Caco-2 (cell line): ENCODE results near the gene BLTP1. TPM values are rescaled to one million over a fixed set of nuclear protein-coding genes. Genes with fewer than 3 reads are reported as not detected.

Experiments
- BruUV-seq: library from RNA; stranded (reverse); fragments of 400-500 nt; replicated peaks from 2 replicates; lab custom pipeline; 2021; lab: Mats Ljungman, UMichigan
- CTCF ChIA-PET: fragments of 300-600 bp; sonication (Branson Sonifier 250); formaldehyde crosslinking; loops from one replicate; lab custom pipeline; 2022; ENCODE audit warnings: antibody characterized with exemption; lab: Charles Lee
- POLR2A ChIA-PET: fragments of 300-600 bp; sonication (Branson Sonifier 250); formaldehyde crosslinking; loops from one replicate; lab custom pipeline; 2022; ENCODE audit warnings: antibody characterized with exemption; lab: Charles Lee
- DNase-seq, 2 experiments: peaks; one replicate each; pipeline versions ENCODE4 v3.0.0 to v3.0.0-alpha.2; 2020 to 2022
- H3K27me3 ChIP-seq: replicated peaks from 2 replicates; pipeline ENCODE4 v1.6.0; 2011; ENCODE audit warnings: low read length; ENCODE audit not compliant: control insufficient read depth, insufficient read depth
- H3K36me3 ChIP-seq: 2 replicates; pipeline ENCODE4 v1.5.1; 2011; ENCODE audit warnings: low read length; ENCODE audit not compliant: control insufficient read depth, insufficient read depth
- H3K4me1 ChIP-seq: fragments of 250-450 bp; sonication (Bioruptor Pico); 2 replicates; pipeline ENCODE4 v1.5.1; 2020; ENCODE audit warnings: mild to moderate bottlenecking
- H3K4me3 ChIP-seq: 2 replicates; pipeline ENCODE4 v1.5.1; 2011; ENCODE audit warnings: low read depth, mild to moderate bottlenecking, control low read depth, low read length
- H3K9me3 ChIP-seq: fragments of 250-450 bp; sonication (Bioruptor Pico); 2 replicates; pipeline ENCODE4 v1.5.1; 2020; ENCODE audit warnings: mild to moderate bottlenecking, moderate library complexity
- H3K27ac Mint-ChIP-seq: one replicate; pipeline ENCODE4 v1.8.0; 2022; ENCODE audit warnings: mixed read lengths; ENCODE audit not compliant: unreplicated experiment
- H3K27me3 Mint-ChIP-seq: one replicate; pipeline ENCODE4 v1.8.0; 2022; ENCODE audit warnings: mixed read lengths; ENCODE audit not compliant: insufficient read depth, unreplicated experiment
- H3K36me3 Mint-ChIP-seq: one replicate; pipeline ENCODE4 v1.8.0; 2022; ENCODE audit warnings: mild to moderate bottlenecking, mixed read lengths; ENCODE audit not compliant: insufficient read depth, unreplicated experiment
- H3K4me1 Mint-ChIP-seq: one replicate; pipeline ENCODE4 v1.8.0; 2022; ENCODE audit warnings: low read depth, mixed read lengths; ENCODE audit not compliant: unreplicated experiment
- H3K4me3 Mint-ChIP-seq: one replicate; pipeline ENCODE4 v1.8.0; 2022; ENCODE audit warnings: mild to moderate bottlenecking, moderate library complexity, mixed read lengths; ENCODE audit not compliant: unreplicated experiment
- H3K9me3 Mint-ChIP-seq: one replicate; pipeline ENCODE4 v1.8.0; 2022; ENCODE audit warnings: mixed read lengths; ENCODE audit not compliant: unreplicated experiment
- CTCF ChIP-seq, 2 experiments: fragments of 200-600 bp in 1 of 2; IDR thresholded peaks; 1 replicate in 1 of 2; 2 replicates in 1 of 2; pipeline versions ENCODE4 v1.5.1 to v1.8.0; 2011 to 2022; ENCODE audit warnings: antibody characterized with exemption in 1 of 2, control low read depth in 1 of 2, inconsistent platforms in 1 of 2, low read depth in 1 of 2, low read length in 1 of 2, mild to moderate bottlenecking in 1 of 2, moderate library complexity in 1 of 2; ENCODE audit not compliant: insufficient read depth in 1 of 2, severe bottlenecking in 1 of 2, unreplicated experiment in 1 of 2
- intact Hi-C: fragments of 100-400 bp; cut with micrococcal nuclease; formaldehyde crosslinking; loops from one replicate; pipeline ENCODE4 v1.10.0; 2022; ENCODE audit not compliant: unreplicated experiment
- total RNA-seq: library from RNA; stranded (reverse); gene quantifications from 2 replicates; pipeline ENCODE4 v1.2.3, GENCODE V29; 2022

Gene BLTP1
- total RNA-seq, 1 experiment from 2014 or later: 32.0 TPM

DNA sequence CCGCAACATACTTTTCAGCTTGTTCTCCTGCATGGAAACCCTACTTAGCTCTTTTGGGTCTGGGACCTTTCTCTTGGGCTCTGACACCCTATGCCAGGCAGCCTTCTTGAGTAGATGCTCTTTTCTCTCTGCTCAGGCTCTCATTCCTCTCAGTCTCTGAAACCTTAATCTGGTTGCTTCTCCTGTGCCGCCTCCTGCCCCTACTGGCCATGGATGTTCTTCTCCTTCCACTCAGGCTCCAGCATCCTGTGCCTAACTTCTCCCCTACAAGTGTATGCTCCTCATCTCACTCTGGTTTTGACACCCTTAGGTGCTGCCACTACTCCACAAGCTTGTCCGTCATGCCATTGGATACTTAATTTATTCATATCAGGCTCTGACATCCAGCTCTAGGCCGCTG is 15.2 kb downstream of the BLTP1 start:
- Histone ChIP-seq H3K9me3 (no peaks in the 10 kb centered on the region), H3K36me3 (no peaks in the 10 kb centered on the region), H3K4me3 (no peak overlapping the region), H3K4me1 (no peaks in the 10 kb centered on the region), H3K27me3 (no peaks in the 10 kb centered on the region)
- POLR2A ChIA-PET: no interaction called here
- DNase-seq: no peak
- intact Hi-C loops: no loop called here
- no TSS peak for BruUV-seq
- CTCF ChIA-PET: no interaction called here
- Mint-ChIP-seq H3K4me3 (no peak overlapping the region), H3K4me1 (no peaks in the 10 kb centered on the region), H3K27ac (no peak overlapping the region), H3K27me3 (no peaks in the 10 kb centered on the region), H3K9me3 (no peaks in the 10 kb centered on the region), H3K36me3 (no peaks in the 10 kb centered on the region)
- no peak for TF ChIP-seq CTCF (IDR thresholded peaks at IDR 0.05; ENCODE audit: insufficient read depth in 1 of 2, low read depth in 1 of 2, low read length in 1 of 2, severe bottlenecking in 1 of 2, unreplicated experiment in 1 of 2)

DNA sequence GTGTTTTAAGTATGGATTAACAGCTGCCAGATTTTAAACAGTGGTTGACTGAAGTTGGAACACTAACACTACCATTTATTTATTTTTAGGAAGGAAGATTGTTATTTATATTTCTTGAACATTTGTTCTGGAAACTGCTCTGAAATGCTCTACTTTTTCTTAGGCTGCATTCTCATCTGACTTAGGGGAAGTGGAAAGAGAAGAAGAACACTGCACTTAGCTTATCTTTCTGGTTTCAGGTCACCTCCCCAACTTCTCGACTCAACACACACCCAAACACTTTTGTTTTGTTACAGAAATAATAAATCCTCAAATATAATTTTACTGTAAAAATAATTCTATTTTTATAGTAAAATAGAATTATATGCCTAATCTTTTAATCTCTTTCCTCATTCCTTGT is 18.6 kb downstream of the BLTP1 start:
- no peak overlapping the region for H3K4me3 ChIP-seq
- H3K4me1 Mint-ChIP-seq: no peaks in the 10 kb centered on the region
- no peak for TF ChIP-seq CTCF (IDR thresholded peaks at IDR 0.05; ENCODE audit: insufficient read depth in 1 of 2, low read depth in 1 of 2, low read length in 1 of 2, severe bottlenecking in 1 of 2, unreplicated experiment in 1 of 2)
- BruUV-seq: no TSS peak
- H3K36me3 ChIP-seq: no peaks in the 10 kb centered on the region
- H3K9me3 Mint-ChIP-seq: no peaks in the 10 kb centered on the region
- DNase-seq: no peak
- no peaks in the 10 kb centered on the region for H3K27me3 ChIP-seq
- ChIA-PET POLR2A (no interaction called here), CTCF (no interaction called here)
- H3K9me3 ChIP-seq: 0 out of 2 replicates have a peak, but pooled peaks cover 4% of the 10 kb centered on the region
- H3K36me3 Mint-ChIP-seq: no peaks in the 10 kb centered on the region
- no peaks in the 10 kb centered on the region for H3K4me1 ChIP-seq
- intact Hi-C loops: no loop called here
- H3K27ac Mint-ChIP-seq: no peak overlapping the region
- H3K4me3 Mint-ChIP-seq: no peak overlapping the region
- H3K27me3 Mint-ChIP-seq: no peaks in the 10 kb centered on the region

DNA sequence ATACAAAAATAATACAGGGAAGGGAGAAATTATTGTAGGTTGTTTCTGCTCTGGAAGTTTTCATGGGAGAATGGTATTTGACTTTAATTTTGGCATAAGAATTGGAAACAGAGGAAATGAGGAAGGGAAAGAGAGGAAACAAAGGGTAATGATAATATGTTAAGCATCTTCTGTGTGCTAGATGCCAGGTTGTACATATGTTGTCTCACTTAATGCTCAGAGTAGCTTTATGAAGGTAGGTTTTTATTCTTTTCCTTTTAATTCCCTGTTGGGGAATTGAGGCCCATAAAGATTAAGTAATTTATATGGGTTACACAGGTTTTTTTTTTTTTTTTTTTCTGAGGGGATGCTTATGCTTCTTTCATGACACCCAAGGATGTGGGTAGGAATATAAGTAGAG is 19.2 kb downstream of the BLTP1 start:
- Mint-ChIP-seq H3K27me3 (no peaks in the 10 kb centered on the region), H3K9me3 (no peaks in the 10 kb centered on the region), H3K4me1 (no peaks in the 10 kb centered on the region), H3K27ac (no peak overlapping the region), H3K4me3 (no peak overlapping the region), H3K36me3 (no peaks in the 10 kb centered on the region)
- no peak for DNase-seq
- H3K36me3 ChIP-seq: no peaks in the 10 kb centered on the region
- no peak overlapping the region for H3K4me3 ChIP-seq
- H3K27me3 ChIP-seq: no peaks in the 10 kb centered on the region
- no TSS peak for BruUV-seq
- no peak for TF ChIP-seq CTCF (IDR thresholded peaks at IDR 0.05; ENCODE audit: insufficient read depth in 1 of 2, low read depth in 1 of 2, low read length in 1 of 2, severe bottlenecking in 1 of 2, unreplicated experiment in 1 of 2)
- ChIA-PET POLR2A (no interaction called here), CTCF (no interaction called here)
- intact Hi-C loops: no loop called here
- no peaks in the 10 kb centered on the region for H3K4me1 ChIP-seq
- H3K9me3 ChIP-seq: 0 out of 2 replicates have a peak, but pooled peaks cover 4% of the 10 kb centered on the region
